ENCODE data around the gene PELI2.

The PELI2 gene

DNA sequence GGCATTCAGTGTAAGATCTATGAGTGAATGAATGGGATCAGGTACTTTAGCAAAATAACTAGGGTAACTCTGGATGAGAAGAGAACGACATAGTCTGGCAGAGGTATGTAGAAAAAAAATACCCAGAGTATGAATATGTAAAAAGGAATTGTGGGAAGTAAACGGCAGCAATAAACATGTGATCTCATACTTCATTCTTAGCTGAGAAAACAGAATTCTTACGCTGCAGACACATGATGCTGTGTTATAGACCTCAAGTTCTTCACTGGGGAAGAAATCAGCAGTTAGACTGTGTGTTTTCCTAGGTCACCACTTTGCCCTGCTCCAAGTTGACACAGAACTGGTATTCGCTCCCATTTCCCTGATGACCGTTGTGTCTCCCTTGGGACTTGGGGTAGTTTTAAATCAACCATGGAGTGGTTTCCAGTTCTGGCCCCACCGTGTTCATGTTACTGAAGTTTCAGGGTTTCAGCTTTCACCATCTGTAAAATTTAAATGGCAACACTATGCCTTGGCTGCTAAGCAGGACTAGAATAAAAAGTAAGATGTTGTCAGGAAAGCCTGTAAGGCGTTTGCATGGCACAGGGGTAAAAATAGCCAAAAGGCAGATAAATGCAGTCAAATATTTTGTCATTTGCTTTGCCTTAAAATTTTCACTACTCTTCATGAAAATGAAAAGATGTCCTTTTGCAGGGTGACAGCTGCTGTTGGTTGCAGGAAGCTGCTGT lies 223.7 kb downstream of the PELI2 start:
- no peak overlapping the region for H3K4me3 ChIP-seq (ENCODE audit: low read depth in 1 of 2, low read length in 1 of 2)
- H3K27ac ChIP-seq = no peak overlapping the region
- TF ChIP-seq, protein P1, sequence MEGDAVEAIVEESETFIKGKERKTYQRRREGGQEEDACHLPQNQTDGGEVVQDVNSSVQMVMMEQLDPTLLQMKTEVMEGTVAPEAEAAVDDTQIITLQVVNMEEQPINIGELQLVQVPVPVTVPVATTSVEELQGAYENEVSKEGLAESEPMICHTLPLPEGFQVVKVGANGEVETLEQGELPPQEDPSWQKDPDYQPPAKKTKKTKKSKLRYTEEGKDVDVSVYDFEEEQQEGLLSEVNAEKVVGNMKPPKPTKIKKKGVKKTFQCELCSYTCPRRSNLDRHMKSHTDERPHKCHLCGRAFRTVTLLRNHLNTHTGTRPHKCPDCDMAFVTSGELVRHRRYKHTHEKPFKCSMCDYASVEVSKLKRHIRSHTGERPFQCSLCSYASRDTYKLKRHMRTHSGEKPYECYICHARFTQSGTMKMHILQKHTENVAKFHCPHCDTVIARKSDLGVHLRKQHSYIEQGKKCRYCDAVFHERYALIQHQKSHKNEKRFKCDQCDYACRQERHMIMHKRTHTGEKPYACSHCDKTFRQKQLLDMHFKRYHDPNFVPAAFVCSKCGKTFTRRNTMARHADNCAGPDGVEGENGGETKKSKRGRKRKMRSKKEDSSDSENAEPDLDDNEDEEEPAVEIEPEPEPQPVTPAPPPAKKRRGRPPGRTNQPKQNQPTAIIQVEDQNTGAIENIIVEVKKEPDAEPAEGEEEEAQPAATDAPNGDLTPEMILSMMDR (IDR thresholded peaks at IDR 0.05) = no peak
- H3K27me3 ChIP-seq = no peaks in the 10 kb centered on the region
- no peaks in the 10 kb centered on the region for H3K9me3 ChIP-seq
- no peaks in the 10 kb centered on the region for H3K36me3 ChIP-seq
- H3K4me1 ChIP-seq (ENCODE audit: control insufficient read depth in 1 of 2, insufficient read depth in 1 of 2, low read depth in 1 of 2, low read length in 1 of 2) = no peaks in the 10 kb centered on the region

DNA sequence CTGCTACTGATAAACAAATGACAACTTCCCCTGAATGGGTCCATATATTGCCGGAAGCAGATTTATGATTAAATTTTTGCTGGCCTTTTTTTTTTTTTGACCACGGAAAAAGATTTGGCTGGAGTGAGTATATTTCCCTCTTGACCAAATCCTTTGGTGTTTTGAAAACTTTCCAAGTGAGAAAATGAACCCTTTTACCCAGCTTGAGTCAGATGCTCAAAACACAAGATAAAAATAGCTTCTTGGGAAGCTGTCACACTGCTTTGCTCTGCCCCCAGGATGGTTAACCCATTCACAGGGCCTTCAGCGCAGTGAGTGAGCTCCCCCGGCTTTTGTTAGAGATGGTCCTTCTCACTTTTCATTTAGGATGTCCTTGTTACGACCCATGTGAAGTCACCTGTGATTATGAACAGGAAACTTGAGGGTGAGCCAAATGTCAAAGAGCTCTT lies 224.3 kb downstream of the PELI2 start:
- H3K9me3 ChIP-seq = no peaks in the 10 kb centered on the region
- no peaks in the 10 kb centered on the region for H3K27me3 ChIP-seq
- H3K4me1 ChIP-seq (ENCODE audit: control insufficient read depth in 1 of 2, insufficient read depth in 1 of 2, low read depth in 1 of 2, low read length in 1 of 2) = no peaks in the 10 kb centered on the region
- TF ChIP-seq, protein P1 (IDR thresholded peaks at IDR 0.05) = no peak
- no peak overlapping the region for H3K4me3 ChIP-seq (ENCODE audit: low read depth in 1 of 2, low read length in 1 of 2)
- H3K36me3 ChIP-seq = no peaks in the 10 kb centered on the region
- H3K27ac ChIP-seq = no peak overlapping the region

DNA sequence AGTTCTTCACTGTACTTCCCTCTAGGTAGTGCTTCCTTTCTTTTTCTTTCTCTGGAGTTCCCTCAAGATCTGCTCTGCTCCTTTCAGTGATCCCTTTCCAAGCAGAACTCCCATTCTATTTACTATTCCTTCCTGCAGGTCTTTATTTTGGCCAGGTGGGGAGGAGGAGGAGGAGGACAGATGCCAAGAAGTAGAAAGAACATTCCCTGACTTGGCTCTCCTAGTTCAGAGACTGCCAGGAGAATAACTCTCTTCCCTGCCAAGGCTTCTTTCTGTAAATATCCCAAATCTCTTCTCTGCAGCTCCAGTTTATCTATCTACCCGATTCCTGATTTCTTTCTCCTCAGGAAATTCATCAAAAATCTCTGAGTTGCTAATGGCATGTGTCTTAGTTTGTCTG lies 231.7 kb downstream of the PELI2 start:
- no peaks in the 10 kb centered on the region for H3K36me3 ChIP-seq
- TF ChIP-seq, protein P1 (IDR thresholded peaks at IDR 0.05) = no peak
- no peak overlapping the region for H3K4me3 ChIP-seq (ENCODE audit: low read depth in 1 of 2, low read length in 1 of 2)

More for the DNA sequence above, 231.7 kb downstream of the PELI2 start:
- Histone ChIP-seq H3K9me3 (no peaks in the 10 kb centered on the region), H3K4me1 (ENCODE audit: control insufficient read depth in 1 of 2, insufficient read depth in 1 of 2, low read depth in 1 of 2, low read length in 1 of 2) (no peaks in the 10 kb centered on the region), H3K27me3 (no peaks in the 10 kb centered on the region), H3K27ac (no peak overlapping the region)
